DMS153 (cell line): ENCODE measurements around the gene TTC7B.

Experiments used
- DNase-seq: peaks from one replicate; lab custom pipeline; 2025; lab: John Stamatoyannopoulos, UW

Gene TTC7B

GRCh38 chr14:90740946-90741681 lies 75.1 kb downstream of the TTC7B start:
- no peak for DNase-seq

GRCh38 chr14:90740081-90740480 lies 76.1 kb downstream of the TTC7B start:
- DNase-seq: no peak

- no peak for DNase-seq
Measured at GRCh38 chr14:90739318-90740068, 76.7 kb downstream of the TTC7B start.

- DNase-seq: no peak
Measured at GRCh38 chr14:90733139-90733808, 83.0 kb downstream of the TTC7B start.

GRCh38 chr14:90732718-90733117 lies 83.5 kb downstream of the TTC7B start:
- DNase-seq: no peak

GRCh38 chr14:90732139-90732538 lies 84.1 kb downstream of the TTC7B start:
- DNase-seq: no peak

GRCh38 chr14:90731487-90731886 lies 84.7 kb downstream of the TTC7B start:
- DNase-seq: no peak

- DNase-seq: no peak
Measured at GRCh38 chr14:90730206-90730766, 85.9 kb downstream of the TTC7B start.

- DNase-seq: no peak
Measured at GRCh38 chr14:90728951-90729350, 87.3 kb downstream of the TTC7B start.

- DNase-seq: no peak
Measured at GRCh38 chr14:90727082-90727481, 89.1 kb downstream of the TTC7B start.

GRCh38 chr14:90726656-90727055 lies 89.6 kb downstream of the TTC7B start:
- DNase-seq: no peak

GRCh38 chr14:90724866-90725265 lies 91.4 kb downstream of the TTC7B start:
- no peak for DNase-seq

- DNase-seq: no peak
Measured at GRCh38 chr14:90722590-90722989, 93.6 kb downstream of the TTC7B start.

- no peak for DNase-seq
Measured at GRCh38 chr14:90721619-90722305, 94.5 kb downstream of the TTC7B start.

GRCh38 chr14:90720832-90721231 lies 95.4 kb downstream of the TTC7B start:
- DNase-seq: no peak

- no peak for DNase-seq
Measured at GRCh38 chr14:90720336-90720735, 95.9 kb downstream of the TTC7B start.

GRCh38 chr14:90717916-90718315 lies 98.3 kb downstream of the TTC7B start:
- DNase-seq: no peak

GRCh38 chr14:90715993-90716392 lies 100.2 kb downstream of the TTC7B start:
- no peak for DNase-seq

GRCh38 chr14:90715495-90715894 lies 100.7 kb downstream of the TTC7B start:
- no peak for DNase-seq

GRCh38 chr14:90714811-90715210 lies 101.4 kb downstream of the TTC7B start:
- no peak for DNase-seq

GRCh38 chr14:90704738-90705392 lies 111.4 kb downstream of the TTC7B start:
- no peak for DNase-seq
